GM21786 (cell line): ENCODE data around the gene MYOM3.

ENCODE experiments used
- ATAC-seq: cut with Tn5 transposase; IDR thresholded peaks from one replicate; pipeline ENCODE4 v1.9.1; 2021; ENCODE audit not compliant: unreplicated experiment

Gene MYOM3

GRCh38 chr1:24117132-24117531 is 5.2 kb upstream of the MYOM3 start:
- no peak for ATAC-seq

- ATAC-seq = no peak
These were observed 2.8 kb upstream of the MYOM3 start for GRCh38 chr1:24114753-24115152.

GRCh38 chr1:24113641-24114033 is 1.7 kb upstream of the MYOM3 start:
- ATAC-seq = no peak

GRCh38 chr1:24111262-24111995 is 506 bp downstream of the MYOM3 start:
- no peak for ATAC-seq

GRCh38 chr1:24110642-24111261 is 1.2 kb downstream of the MYOM3 start:
- no peak for ATAC-seq

GRCh38 chr1:24109686-24110475 is 2.1 kb downstream of the MYOM3 start:
- no peak for ATAC-seq

- ATAC-seq = no peak
These were observed 2.8 kb downstream of the MYOM3 start for GRCh38 chr1:24109166-24109483.

- ATAC-seq = no peak
These were observed 3.4 kb downstream of the MYOM3 start for GRCh38 chr1:24108334-24109165.

- ATAC-seq = no peak
These were observed 4.3 kb downstream of the MYOM3 start for GRCh38 chr1:24107462-24108138.

- no peak for ATAC-seq
These were observed 6.4 kb downstream of the MYOM3 start for GRCh38 chr1:24105368-24106160.

GRCh38 chr1:24104854-24105253 is 7.1 kb downstream of the MYOM3 start:
- no peak for ATAC-seq

GRCh38 chr1:24103879-24104278 is 8.1 kb downstream of the MYOM3 start:
- ATAC-seq = no peak

- ATAC-seq = no peak
These were observed 8.5 kb downstream of the MYOM3 start for GRCh38 chr1:24103408-24103807.

- ATAC-seq = no peak
These were observed 9.0 kb downstream of the MYOM3 start for GRCh38 chr1:24102961-24103360.

- ATAC-seq = no peak
These were observed 9.9 kb downstream of the MYOM3 start for GRCh38 chr1:24101796-24102586.

- ATAC-seq = no peak
These were observed 10.8 kb downstream of the MYOM3 start for GRCh38 chr1:24100945-24101737.

- no peak for ATAC-seq
These were observed 12.8 kb downstream of the MYOM3 start for GRCh38 chr1:24098943-24099638.

GRCh38 chr1:24098102-24098501 is 13.8 kb downstream of the MYOM3 start:
- ATAC-seq = no peak
